Retinal pigment epithelial cell (primary cell): ENCODE data around the gene C7.

Experiments used
- DNase-seq: peaks from one replicate; pipeline ENCODE4 v3.0.0-alpha.2; 2010; ENCODE audit warnings: low read depth
- H3K4me3 ChIP-seq: 2 replicates; pipeline ENCODE4 v1.5.1; 2011; ENCODE audit warnings: mild to moderate bottlenecking, low read length, control low read depth, moderate library complexity
- TF ChIP-seq, protein P1 (sequence below): conservative IDR thresholded peaks from 2 replicates; pipeline ENCODE4 v1.5.1; 2011; ENCODE audit warnings: low read depth, low read length, control low read depth, inconsistent platforms

The C7 gene

GRCh38 chr5:40991168-40991980 is 82.1 kb downstream of the C7 start:
- DNase-seq = no peak
- no peak overlapping the region for H3K4me3 ChIP-seq
- TF ChIP-seq, protein P1, sequence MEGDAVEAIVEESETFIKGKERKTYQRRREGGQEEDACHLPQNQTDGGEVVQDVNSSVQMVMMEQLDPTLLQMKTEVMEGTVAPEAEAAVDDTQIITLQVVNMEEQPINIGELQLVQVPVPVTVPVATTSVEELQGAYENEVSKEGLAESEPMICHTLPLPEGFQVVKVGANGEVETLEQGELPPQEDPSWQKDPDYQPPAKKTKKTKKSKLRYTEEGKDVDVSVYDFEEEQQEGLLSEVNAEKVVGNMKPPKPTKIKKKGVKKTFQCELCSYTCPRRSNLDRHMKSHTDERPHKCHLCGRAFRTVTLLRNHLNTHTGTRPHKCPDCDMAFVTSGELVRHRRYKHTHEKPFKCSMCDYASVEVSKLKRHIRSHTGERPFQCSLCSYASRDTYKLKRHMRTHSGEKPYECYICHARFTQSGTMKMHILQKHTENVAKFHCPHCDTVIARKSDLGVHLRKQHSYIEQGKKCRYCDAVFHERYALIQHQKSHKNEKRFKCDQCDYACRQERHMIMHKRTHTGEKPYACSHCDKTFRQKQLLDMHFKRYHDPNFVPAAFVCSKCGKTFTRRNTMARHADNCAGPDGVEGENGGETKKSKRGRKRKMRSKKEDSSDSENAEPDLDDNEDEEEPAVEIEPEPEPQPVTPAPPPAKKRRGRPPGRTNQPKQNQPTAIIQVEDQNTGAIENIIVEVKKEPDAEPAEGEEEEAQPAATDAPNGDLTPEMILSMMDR = no peak

DNA sequence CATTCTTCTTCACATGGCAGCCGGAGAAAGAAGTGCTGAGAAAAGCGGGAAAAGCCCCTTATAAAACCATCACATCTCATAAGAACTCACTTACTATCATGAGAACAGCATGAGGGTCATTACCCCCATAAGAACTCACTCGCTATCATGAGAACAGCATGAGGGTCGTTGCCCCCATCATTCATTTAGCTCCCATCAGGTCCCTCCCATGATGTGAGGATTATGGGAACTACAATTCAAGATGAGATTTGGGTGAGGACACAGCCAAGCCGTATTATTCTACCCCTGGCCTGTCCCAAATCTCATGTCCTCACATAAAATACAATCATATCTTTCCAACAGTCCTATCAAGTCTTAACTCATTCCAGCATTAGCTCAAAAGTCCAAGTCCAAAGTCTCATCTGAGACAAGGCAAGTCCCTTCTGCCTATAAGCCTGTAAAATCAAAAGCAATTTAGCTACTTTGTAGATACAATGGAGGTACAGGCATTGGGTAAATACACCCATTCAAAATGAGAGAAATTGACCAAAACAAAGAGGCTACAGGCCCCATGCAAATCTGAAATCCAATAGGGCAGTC is 82.8 kb downstream of the C7 start:
- TF ChIP-seq, protein P1 = no peak
- DNase-seq = no peak
- H3K4me3 ChIP-seq = no peak overlapping the region

DNA sequence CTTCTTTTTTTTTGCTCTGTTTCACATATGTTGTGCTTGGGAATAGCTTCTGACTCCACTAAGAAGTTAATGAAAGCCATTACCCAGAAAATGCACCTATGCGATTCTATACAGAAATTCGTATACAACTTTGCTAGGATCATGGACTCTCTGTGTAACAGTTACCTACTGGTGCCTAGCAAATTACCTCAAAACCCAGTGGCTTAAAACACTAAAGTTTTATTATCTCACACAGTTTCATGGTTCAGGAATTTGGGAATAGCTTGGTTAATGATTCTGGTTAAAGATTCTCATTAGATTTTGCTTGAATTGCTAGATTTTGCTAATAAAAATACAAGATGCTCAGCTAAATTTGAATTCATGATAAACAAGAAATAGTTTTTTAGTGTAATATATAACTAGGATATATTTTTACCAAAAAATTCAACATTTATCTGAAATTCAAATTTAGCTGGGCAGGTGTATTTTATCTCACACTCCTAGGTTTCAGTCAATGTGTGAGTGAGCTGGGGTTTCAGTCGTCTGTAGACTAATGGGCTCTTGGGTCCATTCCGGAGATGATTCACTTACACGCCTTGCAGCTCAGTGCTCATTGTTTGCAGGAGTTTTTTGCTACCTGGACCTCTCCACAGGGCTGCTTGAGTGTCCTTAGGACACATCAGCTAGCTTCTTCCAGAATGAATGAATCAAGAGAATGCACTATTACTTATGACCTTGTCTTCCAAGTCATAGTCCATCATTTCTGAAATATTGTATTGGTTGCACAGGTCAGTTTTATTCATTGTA is 86.7 kb downstream of the C7 start:
- no peak for DNase-seq
- H3K4me3 ChIP-seq = no peak overlapping the region
- TF ChIP-seq, protein P1 = no peak

DNA sequence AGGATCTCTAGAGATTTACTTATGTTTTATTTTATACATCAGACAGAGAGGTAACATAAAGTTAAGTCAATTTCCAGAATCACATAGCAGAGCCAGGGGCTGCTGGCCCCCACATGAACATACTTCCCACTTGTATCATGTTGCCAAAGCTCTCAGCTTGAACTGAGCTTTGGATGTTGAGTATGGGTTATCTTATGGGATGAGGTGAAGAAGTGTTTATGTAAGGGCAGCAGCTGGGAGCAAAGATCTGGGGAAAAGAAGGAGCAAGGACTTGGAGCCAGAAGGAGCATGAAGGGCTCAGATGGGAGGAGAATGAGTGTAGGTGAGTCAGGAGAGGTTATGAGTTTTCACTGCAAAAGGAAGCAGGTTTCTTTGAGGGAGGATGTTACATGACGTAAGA is 89.8 kb downstream of the C7 start:
- DNase-seq = no peak
- no peak overlapping the region for H3K4me3 ChIP-seq
- TF ChIP-seq, protein P1 = no peak

DNA sequence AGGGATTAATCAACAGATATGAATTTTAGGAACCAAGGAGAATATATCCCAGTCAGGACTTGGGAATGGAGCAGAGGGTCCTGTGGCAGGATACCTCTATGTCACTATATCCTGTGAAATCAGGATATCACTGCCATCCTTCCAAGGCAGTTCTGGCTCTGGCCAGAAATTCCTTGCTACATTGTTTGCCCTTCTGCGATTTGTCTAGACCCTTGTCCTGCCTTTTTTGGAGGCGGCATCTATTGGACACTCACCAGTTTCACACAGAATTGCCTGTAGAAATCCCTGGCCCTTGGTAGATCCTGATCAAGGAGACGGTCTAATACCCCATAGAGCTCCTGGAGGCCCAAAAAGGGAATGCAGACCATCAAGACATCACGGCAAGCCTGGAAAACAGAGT is 90.7 kb downstream of the C7 start:
- TF ChIP-seq, protein P1 = no peak
- H3K4me3 ChIP-seq = no peak overlapping the region
- DNase-seq = no peak

- TF ChIP-seq, protein P1 = no peak
- no peak overlapping the region for H3K4me3 ChIP-seq
These were observed 94.5 kb downstream of the C7 start for GRCh38 chr5:41003670-41004376.

More at GRCh38 chr5:41003670-41004376, 94.5 kb downstream of the C7 start:
- DNase-seq = no peak
